NCI-H2029 treated with DMSO at 0.1 percent for 48 hours (cell line): ENCODE data around the gene CADM1.

Experiments used
- DNase-seq: peaks from one replicate; lab custom pipeline; 2025; lab: John Stamatoyannopoulos, UW

Gene CADM1

DNA sequence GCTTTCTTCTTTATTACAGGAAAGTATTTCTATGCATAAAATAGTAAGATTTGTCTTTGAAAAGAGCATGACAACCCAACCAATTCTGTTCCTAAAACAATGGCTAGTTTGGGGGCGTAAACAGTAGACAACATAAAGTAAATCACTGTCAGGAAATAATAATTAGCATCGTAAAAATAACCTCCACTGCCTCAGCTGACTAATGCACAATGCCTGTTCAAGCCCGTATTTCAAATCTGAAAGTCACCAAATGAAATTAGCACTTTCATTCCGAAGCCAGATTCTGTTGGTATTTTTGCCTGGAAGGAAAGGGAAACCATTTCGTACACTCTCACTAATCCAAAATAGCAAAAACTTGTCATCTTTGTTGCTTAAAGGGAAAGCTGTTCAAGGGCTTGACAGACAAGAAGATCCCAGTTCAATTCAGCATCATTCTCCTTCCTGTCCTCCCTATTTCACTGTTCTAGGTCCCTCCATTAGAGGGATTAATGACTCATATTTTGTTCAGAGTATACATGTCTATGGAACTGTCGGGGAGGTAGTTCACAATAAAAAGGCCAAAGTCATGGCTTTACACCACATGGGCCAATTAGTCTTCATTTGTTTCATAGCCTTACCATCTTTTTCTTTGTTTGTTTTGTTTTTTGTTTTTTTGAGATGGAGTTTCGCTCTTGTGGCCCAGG, 154.7 kb downstream of the CADM1 start:
- DNase-seq, result no peak

DNA sequence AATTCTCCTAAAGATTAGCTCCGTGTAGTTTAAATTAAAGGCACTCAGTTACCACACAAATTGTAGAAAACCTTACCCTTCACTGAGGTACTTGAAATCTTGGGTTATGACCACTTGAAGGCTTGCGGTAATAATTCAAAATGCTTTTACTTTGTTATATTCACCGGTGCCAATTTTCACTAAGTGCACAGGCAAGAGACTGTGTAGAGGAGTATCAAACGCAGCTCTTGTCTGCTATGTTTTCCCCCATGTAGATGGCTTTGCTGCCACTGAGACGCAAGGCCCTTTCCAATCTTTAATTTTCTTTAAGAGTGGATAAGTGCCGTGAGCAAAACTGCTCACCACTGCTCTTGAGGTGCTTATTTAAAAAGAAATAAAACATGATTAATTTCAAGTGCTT, 155.8 kb downstream of the CADM1 start:
- DNase-seq, result no peak

DNA sequence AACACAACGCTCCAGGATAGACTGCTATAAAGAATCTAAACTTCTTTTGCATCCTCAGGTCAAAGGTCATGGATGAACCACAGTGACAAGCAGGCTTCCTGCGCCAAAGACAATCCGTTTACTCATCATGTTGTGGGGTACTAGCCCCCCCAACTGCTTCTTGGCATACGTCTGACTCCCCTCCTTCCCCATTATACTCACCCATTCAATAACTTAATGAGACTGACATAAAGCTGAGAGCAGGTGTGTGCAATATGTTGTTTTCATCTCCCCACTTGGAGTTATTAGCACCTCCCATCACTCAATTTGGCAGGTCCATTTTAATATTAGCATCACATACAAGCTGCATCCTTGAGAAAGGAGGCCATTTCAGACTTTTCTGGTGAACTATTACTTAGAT, 157.1 kb downstream of the CADM1 start:
- no peak for DNase-seq

DNA sequence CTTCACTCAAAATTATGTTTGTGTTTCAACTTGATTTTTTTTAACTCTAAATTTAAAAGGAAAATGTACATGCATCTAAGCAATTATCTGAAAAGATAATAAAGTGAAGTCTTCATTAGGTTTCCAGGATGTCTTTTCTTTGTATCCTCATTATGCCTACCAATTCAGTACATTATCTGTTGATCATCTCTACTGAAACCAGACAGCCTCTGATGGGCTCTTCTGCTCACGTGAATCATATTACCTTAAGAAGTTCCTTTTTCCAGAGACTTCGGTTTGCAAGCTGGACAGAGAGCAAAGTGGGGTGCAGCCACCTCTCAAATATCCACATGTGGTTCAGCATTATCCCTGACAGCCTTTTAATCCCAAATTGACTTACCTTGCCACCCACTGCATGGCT, 158.4 kb downstream of the CADM1 start:
- no peak for DNase-seq

DNA sequence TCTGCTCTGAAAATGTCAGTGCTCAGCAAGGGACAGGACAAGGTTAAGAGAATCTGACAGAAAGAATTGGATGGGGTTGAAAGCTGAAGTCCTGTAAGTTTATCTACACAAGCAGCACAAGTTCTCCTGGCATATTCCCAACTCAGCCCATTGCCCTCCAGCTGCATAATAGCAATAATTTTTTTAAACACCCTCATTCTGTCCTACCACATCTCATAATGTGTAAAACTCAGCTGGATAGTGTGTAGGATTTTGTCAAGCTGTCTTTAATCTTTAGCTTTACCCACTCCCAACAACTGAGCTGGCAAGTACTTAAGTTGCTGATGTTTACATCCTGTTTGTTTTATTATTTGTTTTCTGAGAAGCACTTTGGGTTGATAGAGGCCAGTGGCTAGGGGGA, 158.9 kb downstream of the CADM1 start:
- no peak for DNase-seq

DNA sequence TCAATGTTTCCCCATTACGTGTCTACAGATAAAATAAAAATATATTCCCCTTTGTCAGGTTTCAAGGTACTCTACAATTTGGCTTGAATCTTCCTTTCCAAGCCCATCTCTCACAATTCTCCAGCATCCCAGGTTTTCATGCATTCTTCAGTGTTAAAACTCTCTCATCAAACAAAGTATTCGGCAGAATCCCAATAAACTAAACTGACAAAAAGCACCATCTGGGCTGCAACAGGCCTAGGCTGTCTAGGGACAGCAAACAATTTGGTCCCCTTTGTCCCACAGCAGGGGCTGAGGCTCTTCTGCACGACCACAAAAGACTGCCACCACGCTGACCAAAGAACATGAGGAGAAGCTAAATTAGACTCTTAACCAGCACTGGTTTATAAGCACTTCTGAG, 159.4 kb downstream of the CADM1 start:
- DNase-seq, result no peak

DNA sequence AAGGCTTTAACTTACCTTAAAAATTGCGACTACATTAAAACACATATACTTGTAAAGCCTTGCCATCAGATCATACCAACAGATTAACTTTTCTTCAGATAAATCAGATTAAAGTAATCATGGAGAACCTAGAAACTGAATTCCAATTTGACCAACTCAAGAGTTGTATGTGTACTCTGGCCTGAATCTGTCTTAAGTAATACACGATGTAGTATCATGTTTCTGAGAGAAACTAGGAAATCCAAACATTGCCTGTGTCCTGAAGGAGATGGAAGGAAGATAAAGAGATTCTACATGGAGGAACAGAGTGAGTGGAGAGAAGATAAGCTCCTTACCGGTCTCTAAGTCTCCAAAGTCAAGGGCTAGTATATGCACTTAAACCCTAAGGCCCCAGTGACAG, 162.1 kb downstream of the CADM1 start:
- DNase-seq, result no peak

DNA sequence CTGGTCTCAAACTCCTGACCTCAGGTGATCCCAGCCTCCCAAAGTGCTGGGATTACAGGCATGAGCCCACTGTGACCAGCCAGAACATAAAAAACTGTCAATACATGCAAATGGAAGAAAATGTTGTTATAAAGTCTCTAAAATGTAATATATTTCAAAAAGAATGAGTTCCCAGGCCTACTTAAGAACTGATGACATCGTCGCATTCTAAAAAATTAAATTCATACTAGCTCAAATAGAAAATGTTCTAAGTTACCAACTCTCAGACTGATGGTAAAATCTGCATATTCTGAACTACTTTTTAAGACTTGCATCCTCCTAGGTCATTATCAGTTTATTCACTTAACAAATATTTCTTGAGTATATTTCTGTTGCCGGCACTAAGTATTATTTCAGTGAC, 163.3 kb downstream of the CADM1 start:
- DNase-seq, result no peak

DNA sequence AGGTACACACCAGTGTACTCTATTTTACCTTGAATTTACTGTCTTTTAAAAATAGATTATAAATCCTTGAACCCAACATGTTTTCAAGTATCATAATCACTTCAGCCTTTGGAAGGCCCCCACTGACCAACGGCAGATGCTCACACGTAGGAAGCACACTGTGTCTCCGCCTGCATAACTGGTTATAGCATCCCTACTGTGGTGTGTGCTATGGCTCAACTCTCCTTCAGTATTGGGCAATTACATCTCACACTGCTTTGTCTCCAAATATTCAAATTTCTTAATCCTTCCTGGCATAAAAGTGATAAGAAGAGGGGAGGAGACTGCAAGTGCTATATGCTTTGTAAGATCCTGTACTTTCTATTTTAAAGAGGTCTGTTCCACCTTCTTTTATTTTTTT, 165.7 kb downstream of the CADM1 start:
- DNase-seq, result no peak

DNA sequence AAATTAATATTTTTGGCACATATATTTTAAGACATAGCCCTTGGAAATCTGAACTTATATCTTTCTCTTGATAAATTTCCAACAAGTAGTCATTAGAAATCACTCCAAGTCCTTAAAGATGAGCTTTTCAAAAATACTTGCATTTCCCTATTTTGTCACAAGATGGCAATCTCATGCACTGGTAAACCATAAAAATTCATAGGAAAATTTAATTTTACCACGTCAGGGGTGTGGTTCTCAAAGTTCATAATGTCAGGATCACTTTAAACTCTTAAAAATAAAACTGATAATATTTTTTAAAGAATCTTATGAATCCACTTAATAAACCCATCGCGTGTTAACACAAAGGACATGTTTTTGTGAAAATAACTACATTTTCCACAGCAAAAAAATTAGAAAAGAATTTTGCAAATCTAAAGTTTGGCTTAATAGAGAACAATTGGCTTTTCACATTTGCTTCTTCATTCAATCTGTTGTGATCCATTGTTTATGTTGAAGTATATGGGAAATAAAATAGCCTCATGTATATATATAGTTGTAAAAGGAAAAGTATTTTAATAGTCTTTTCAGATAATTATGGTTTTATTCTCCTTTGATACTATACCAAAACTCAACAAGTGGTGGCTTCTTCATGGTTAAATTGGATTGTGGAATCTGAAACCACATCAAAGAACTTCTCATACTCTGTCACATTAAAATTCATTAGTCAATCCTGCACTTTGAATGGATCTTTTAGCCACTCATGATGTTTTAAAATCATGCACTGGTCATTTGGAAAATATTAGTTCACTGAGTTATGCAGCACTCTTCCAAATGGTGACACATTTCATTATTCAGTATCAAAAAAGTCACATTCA, 169.1 kb downstream of the CADM1 start:
- DNase-seq, result peak; percentile 20

DNA sequence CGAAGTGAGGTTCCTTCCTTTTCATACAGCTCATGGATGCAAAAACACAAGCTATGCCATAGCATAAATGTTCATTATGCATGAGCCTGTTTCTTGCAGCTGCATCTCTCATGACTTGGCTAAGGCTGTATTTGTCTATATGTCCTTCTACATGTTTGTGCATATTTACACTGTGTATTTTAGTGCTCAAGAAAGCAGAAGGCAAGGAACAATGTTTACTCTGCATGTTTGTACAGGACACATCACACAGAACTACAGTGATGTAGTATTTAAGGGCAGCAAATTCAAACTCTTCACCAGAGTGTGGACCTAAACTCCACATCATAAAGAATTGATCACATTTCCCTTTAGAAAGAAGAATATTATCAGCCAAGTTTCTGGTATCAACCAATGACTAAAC, 170.3 kb downstream of the CADM1 start:
- DNase-seq, result no peak

DNA sequence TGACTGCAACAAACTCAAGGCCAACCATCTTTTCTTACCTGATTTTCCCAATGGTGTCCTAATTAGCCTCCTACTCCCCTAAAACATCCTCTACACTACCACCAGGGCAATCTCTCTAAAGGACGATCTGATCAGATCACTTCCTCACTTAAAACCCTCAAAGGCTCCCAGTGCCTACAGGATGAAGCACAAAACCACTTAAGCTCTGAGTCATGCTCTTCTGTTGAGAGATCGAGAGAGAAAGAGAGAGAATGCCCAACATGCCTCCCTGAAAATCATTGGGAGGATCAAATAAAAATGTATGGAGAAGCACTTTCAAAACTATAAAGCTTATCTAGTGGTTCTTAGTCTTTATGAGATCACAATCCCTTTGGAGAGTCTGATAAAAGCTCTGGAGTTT, 171.1 kb downstream of the CADM1 start:
- DNase-seq, result peak; percentile 42

DNA sequence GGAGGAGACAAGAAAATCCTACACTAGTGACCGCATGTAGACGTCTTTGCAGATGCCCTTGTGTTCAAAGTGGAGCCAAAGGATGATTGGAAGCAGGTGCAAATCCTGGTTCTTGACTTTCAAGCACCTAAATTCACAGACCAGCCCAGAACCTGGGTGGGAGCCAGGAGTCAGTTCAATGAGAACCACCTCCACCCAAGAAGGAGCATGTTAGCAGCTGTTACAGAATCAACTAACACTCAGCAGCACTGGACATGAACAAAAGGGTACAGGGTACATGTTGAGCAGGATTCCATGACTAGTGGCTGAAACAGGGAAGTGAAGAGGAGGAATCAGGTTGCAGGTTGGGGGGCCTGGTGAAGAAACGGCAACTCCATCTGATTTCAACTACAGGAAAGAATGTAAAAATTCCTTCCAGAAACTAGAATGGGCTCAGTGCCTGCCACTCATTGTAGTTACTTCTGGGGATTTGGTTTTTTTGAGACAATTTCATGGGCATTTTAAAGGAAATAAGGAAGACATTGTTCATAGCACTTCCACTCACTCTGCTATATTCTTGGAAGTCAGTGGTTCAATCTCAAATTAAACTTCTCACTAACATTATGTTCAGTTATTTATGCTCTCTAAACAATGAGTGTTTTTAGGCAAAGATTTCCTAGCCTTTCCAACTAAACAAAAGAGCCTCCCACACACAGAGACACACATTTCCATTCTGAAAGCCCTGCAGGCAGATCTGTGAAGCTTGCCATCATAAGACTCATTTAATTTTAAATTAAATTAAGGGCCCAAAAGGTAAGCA, 173.3 kb downstream of the CADM1 start:
- peak; percentile 71 for DNase-seq

DNA sequence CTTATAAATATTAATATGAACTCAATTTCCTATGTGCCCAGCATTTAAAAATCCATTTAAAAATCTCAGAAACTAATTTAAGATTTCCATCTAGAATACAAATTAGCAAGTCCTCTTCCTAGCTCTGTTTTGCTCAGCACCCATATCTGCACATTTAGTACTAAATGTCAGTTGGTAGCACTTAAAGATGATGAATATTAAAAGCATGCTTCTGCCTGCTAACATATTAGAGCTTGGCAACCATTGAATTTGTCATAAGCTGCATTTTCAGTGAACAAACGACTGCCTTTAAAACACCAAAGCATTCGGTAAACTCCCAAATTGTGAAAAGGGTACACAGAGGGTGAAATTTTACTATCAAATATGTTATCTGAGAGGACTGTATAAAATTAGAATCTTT, 177.7 kb downstream of the CADM1 start:
- DNase-seq, result no peak

DNA sequence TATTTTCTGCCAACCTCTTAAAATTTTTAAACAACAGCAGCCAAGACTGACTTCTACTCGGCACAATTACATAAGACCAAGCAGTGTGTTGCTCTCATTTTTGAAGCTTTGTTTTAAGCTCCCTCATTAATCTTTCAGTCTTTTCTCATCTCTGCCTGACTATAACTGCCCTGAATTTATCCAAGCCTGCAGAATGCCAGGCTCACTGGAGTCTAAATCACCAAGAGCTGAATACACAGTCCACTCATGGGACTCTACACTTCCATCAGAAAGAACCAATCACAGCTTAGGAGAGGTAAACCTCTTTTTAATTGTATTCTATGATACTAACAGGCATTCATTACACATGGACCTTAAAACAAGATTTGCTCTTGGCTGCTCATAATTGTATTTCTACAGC, 178.7 kb downstream of the CADM1 start:
- DNase-seq, result no peak

DNA sequence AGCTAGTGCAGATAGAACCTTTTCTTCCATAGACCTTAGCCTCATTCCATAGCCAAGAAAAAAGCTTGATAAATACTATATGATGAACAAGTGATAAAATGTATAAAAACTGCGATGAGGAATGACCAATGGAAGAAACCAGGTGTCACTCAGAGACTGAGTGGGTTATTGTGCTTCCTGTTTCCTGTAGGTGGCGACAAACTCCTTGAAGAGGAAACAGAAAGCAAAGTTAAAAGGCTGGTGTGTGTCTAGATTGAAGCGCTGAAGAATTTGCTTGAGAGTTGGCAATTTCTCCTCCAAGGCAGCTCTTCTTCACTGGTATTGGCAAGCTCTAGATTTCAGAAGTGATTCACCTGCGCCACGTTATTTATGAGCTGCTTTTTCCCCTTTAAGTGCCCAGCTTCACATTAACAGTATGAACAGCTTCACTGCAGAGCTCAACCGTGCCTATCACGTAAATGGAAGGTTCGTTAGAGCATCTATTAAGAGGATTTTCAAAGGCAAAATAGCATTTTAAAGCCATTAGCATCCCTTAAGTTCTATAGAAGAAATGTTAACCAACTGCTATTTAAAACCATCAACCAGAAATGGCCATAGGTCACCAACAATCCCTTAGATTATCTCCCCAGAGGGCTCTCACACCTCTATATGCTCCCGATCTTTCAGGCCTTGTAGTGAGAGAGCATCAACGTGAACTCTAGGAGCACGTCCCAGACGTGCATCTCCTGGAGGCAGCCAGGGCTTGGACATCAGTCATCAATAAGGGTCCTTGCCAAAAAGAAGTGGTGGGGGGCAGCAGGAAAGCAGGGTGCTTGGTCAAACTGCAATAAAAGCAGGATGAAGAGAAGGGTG, 179.4 kb downstream of the CADM1 start:
- DNase-seq, result peak; percentile 52

DNA sequence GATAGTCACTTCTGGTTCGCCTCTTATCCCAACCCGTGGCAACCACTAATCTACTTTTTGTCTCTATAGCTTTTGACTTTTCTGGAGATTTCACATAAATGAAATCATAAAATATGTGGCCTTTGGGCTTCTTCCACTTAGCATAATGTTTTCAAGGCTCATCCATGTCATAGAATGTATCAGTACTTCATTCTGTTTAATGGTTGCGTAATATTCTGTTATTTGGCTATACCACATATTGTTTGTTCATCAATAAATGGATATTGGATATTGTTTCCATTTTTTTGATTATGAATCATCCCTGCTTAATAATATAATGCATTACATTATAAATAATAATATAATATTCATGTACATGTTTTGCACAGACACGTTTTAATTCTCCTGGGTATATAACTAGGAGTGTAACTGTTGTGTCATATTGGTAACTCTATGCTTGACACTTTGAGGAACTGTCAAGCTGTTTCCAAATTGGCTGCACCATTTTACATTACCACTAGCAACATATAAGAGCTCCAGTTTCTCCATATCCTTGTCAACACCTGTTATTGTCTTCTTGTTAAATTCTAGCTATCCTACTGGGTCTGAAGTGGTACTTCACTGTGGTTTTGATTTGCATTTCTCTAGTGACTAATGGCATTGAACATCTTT, 181.5 kb downstream of the CADM1 start:
- DNase-seq, result no peak

DNA sequence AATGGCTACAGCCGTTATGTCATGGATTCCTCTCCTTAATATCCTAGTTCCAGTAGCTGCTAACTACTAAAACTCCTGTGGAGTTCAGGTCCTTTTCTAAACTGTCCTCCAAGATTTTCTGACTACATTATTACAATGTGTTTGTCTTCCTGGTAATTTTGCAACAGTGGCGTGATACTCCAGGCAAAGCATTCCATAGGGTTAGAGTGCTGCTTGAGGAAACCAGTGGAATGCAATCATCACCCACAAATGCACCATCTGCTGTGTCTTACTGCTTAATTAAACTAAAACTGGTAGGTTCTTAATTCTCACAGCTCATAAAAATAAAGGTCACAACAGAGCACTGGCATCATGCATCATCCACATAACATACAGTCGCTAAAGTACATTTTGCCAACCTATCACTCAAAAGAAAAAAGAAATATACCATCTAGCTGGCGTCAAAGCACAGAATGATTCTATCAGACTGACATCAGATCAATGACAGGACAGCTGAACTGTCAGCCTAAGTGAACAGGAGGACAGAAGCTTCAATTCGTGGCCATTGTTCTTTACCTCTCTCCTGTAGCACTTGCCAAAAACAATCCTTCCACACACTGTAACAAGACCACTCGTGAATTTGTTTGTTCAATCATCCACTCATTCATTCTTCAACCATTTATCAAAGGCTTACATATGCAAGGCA, 182.5 kb downstream of the CADM1 start:
- DNase-seq, result peak; percentile 43

DNA sequence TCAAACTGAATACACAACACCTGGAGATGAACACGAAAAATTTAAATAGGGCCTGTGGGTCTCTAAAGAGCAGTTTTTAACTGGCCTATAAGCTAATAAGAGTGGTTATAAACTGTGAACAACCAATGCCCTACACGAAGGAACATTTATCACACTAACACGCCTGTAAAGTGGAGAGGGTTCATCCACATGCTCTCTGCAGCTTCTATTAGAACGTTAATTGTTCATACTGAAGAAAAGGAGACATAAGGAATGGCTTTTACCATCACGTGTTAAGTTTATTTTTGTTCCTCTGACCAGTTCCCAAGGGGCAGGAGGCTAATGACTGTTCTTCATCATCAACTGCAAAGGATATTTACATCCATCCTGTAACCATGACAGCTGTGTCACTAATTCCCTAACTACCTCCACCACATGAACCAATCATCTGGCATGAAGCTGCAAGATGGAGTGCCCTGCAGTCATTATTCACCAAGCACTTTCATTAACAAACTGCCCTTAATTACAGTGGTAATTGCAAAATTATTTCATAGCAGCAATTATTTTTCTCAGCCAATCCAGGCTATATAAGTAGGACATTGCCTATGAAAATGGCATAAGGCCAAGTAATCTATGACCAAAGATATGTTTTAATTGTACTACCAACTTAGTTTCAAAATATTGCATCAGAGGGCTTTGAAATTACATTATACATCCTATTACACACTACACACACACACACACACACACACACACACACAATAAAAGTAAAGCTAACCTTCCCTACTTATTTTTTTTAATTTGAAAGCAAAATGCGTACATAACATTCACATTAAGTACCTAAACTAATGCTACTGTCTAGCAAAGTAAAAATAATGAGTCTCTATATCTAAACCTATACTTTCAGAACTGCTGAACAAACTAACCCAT, 186.7 kb downstream of the CADM1 start:
- DNase-seq, result no peak

DNA sequence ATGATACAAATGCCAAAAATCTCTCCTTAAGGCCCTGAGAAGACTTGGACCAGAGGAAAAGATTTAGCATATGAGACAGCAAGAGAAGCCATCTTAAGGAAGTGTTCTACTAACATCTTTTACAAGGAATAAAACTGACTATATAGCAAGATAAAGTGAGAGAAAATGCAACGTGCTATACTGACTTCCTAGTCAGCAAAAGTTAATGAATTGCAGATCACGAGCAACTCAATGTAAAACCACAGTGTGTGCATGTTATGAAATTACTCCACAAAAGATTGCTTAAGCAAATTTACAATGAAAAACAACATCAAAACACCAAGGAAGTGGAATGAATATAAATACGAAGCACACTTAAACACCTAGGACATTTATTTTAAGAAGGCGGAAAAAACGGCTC, 187.5 kb downstream of the CADM1 start:
- no peak for DNase-seq
